MCF 10A (cell line): ENCODE measurements around the gene CATSPERZ. TPM values are rescaled to one million over a fixed set of nuclear protein-coding genes. Genes with fewer than 3 reads are reported as not detected.

Experiments
- BruUV-seq: library from RNA; stranded (reverse); fragments of 400-500 nt; replicated peaks from 2 replicates; lab custom pipeline; 2021; lab: Mats Ljungman, UMichigan
- CTCF ChIA-PET: fragments of 300-600 bp; sonication (Branson Sonifier 250); formaldehyde crosslinking; extraction: SDS; loops from one replicate; lab custom pipeline; 2021; ENCODE audit warnings: antibody characterized with exemption, inconsistent platforms; lab: Yijun Ruan, JAX
- POLR2A ChIA-PET: fragments of 300-600, 350-650 bp; sonication (Branson Sonifier 250); formaldehyde crosslinking; extraction: SDS; loops from one replicate; lab custom pipeline; 2020; ENCODE audit warnings: antibody characterized with exemption, inconsistent platforms; lab: Yijun Ruan, JAX
- DNase-seq: peaks from one replicate; pipeline ENCODE4 v3.0.0-alpha.2; 2018; ENCODE audit not compliant: unreplicated experiment
- H3K27ac Mint-ChIP-seq: one replicate; pipeline ENCODE4 v1.8.0; 2022; ENCODE audit warnings: mild to moderate bottlenecking, low read depth, mixed read lengths; ENCODE audit not compliant: unreplicated experiment
- H3K27me3 Mint-ChIP-seq: one replicate; pipeline ENCODE4 v1.8.0; 2022; ENCODE audit warnings: mixed read lengths; ENCODE audit not compliant: insufficient read depth, unreplicated experiment
- H3K36me3 Mint-ChIP-seq: one replicate; pipeline ENCODE4 v1.8.0; 2022; ENCODE audit warnings: mild to moderate bottlenecking, moderate library complexity, mixed read lengths; ENCODE audit not compliant: insufficient read depth, unreplicated experiment
- H3K4me1 Mint-ChIP-seq: one replicate; pipeline ENCODE4 v1.8.0; 2022; ENCODE audit warnings: mixed read lengths; ENCODE audit not compliant: insufficient read depth, unreplicated experiment
- H3K4me3 Mint-ChIP-seq: one replicate; pipeline ENCODE4 v1.8.0; 2022; ENCODE audit warnings: mild to moderate bottlenecking, moderate library complexity, mixed read lengths; ENCODE audit not compliant: unreplicated experiment
- H3K9me3 Mint-ChIP-seq: one replicate; pipeline ENCODE4 v1.8.0; 2022; ENCODE audit warnings: mixed read lengths; ENCODE audit not compliant: unreplicated experiment
- intact Hi-C: fragments of 100-400 bp; cut with micrococcal nuclease; formaldehyde crosslinking; loops from 2 replicates; pipeline ENCODE4 v1.14.1; 2022
- total RNA-seq: library from RNA; stranded (reverse); gene quantifications from 2 replicates; pipeline ENCODE4 v1.2.3, GENCODE V29; 2022
- TF ChIP-seq, protein P1 (sequence below): fragments of 200-600 bp; IDR thresholded peaks from one replicate; pipeline ENCODE4 v1.8.0; 2022; ENCODE audit warnings: antibody characterized with exemption, mild to moderate bottlenecking; ENCODE audit not compliant: unreplicated experiment

The CATSPERZ gene
- total RNA-seq, 1 experiment from 2014 or later: 0.68 TPM

GRCh38 chr11:64291752-64292459, 8.3 kb upstream of the CATSPERZ start:
- Mint-ChIP-seq H3K9me3 (no peaks in the 10 kb centered on the region), H3K4me3 (no peak overlapping the region), H3K36me3 (peaks cover 6% of the 10 kb centered on the region), H3K27me3 (peaks cover 11% of the 10 kb centered on the region), H3K27ac (no peak overlapping the region), H3K4me1 (peaks cover 11% of the 10 kb centered on the region)
- BruUV-seq: no TSS peak
- DNase-seq: no peak
- TF ChIP-seq, protein P1, sequence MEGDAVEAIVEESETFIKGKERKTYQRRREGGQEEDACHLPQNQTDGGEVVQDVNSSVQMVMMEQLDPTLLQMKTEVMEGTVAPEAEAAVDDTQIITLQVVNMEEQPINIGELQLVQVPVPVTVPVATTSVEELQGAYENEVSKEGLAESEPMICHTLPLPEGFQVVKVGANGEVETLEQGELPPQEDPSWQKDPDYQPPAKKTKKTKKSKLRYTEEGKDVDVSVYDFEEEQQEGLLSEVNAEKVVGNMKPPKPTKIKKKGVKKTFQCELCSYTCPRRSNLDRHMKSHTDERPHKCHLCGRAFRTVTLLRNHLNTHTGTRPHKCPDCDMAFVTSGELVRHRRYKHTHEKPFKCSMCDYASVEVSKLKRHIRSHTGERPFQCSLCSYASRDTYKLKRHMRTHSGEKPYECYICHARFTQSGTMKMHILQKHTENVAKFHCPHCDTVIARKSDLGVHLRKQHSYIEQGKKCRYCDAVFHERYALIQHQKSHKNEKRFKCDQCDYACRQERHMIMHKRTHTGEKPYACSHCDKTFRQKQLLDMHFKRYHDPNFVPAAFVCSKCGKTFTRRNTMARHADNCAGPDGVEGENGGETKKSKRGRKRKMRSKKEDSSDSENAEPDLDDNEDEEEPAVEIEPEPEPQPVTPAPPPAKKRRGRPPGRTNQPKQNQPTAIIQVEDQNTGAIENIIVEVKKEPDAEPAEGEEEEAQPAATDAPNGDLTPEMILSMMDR: no peak
- ChIA-PET POLR2A (no interaction called here), CTCF (interaction anchor here (0.6 to 1.9 kb wide), 3 partner anchors 9 to 63 kb away, joined by 3 to 14 read pairs (median 4); no protein-coding TSS in a partner anchor)
- intact Hi-C loops: no loop called here

GRCh38 chr11:64292460-64293254, 7.5 kb upstream of the CATSPERZ start:
- intact Hi-C loops: no loop called here
- peaks cover 6% of the 10 kb centered on the region for H3K36me3 Mint-ChIP-seq
- ChIA-PET CTCF (interaction anchor here (0.6 to 1.9 kb wide), 4 partner anchors 9 to 62 kb away, joined by 3 to 14 read pairs (median 6); no protein-coding TSS in a partner anchor), POLR2A (interaction anchor here (0.6 kb wide), 1 partner anchor 25 kb away, joined by 4 read pairs; the partner anchor contains the start of gene TRMT112)
- no TSS peak for BruUV-seq
- peaks cover 10% of the 10 kb centered on the region for H3K4me1 Mint-ChIP-seq
- H3K9me3 Mint-ChIP-seq: no peaks in the 10 kb centered on the region
- no peak overlapping the region for H3K27ac Mint-ChIP-seq
- DNase-seq: no peak
- no peak overlapping the region for H3K4me3 Mint-ChIP-seq
- H3K27me3 Mint-ChIP-seq: peaks cover 11% of the 10 kb centered on the region
- TF ChIP-seq, protein P1: no peak

DNA sequence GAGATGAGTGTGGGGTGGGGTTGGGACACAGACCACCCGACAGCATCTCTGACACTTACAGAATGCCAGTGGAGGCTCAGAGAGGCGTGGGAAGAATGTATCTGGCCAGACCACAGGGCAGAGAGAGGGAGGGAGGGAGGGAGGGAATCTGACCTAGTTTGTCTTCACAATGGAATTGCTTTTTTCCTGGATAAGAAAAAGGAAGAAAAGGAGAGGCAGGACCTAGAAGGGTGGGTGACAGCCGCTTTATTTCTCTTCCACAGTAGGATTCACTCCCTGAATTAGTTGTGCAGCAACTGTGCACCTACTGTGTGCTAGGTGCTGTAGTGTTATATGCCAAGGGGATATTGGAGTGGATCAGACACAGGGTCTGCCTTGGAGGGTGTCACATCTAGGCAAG, 5.4 kb upstream of the CATSPERZ start:
- TF ChIP-seq, protein P1: no peak
- no peaks in the 10 kb centered on the region for H3K9me3 Mint-ChIP-seq
- peaks cover 6% of the 10 kb centered on the region for H3K36me3 Mint-ChIP-seq
- DNase-seq: no peak
- H3K4me1 Mint-ChIP-seq: peaks cover 10% of the 10 kb centered on the region
- no peak overlapping the region for H3K4me3 Mint-ChIP-seq
- POLR2A ChIA-PET: interaction anchor here (0.6 to 1.1 kb wide), 2 partner anchors 18 to 49 kb away, joined by 3 to 6 read pairs; no protein-coding TSS in a partner anchor
- H3K27me3 Mint-ChIP-seq: peaks cover 11% of the 10 kb centered on the region
- intact Hi-C loops: no loop called here
- CTCF ChIA-PET: interaction anchor here (0.9 kb wide), 1 partner anchor 37 kb away, joined by 3 read pairs; no protein-coding TSS in a partner anchor
- no TSS peak for BruUV-seq
- no peak overlapping the region for H3K27ac Mint-ChIP-seq

DNA sequence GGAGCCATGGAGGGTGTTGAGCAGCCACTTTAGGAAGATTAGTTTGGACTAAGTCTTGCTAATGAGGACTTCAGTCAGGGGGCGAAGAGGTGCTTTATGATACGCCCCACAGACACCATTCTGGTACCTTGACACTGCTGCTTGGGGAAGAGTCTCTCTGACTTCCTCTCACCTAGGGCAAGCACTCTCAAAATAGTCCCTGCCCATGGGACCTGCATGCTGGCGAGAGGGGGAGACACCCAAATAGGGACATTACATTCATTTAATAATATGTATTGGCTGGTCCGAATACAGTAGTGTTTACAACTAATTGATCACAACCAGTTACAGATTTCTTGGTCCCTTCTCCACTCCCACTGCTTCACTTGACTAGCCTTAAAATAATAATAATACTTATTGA, 4.4 kb upstream of the CATSPERZ start:
- POLR2A ChIA-PET: interaction anchor here (0.8 to 2.6 kb wide), 5 partner anchors 10 to 26 kb away, joined by 4 to 11 read pairs (median 5); partner anchors contain the start of genes BAD, GPR137 and PRDX5
- Mint-ChIP-seq H3K27me3 (peaks cover 6% of the 10 kb centered on the region), H3K4me3 (no peak overlapping the region), H3K27ac (no peak overlapping the region), H3K4me1 (peaks cover 10% of the 10 kb centered on the region), H3K36me3 (peaks cover 2% of the 10 kb centered on the region), H3K9me3 (no peaks in the 10 kb centered on the region)
- TF ChIP-seq, protein P1: no peak
- DNase-seq: no peak
- no TSS peak for BruUV-seq
- CTCF ChIA-PET: interaction anchor here (0.7 to 1.0 kb wide), 4 partner anchors 24 to 112 kb away, joined by 3 to 5 read pairs (median 3); no protein-coding TSS in a partner anchor
- intact Hi-C loops: no loop called here
